ENCODE results near the gene ABHD3.

DNA sequence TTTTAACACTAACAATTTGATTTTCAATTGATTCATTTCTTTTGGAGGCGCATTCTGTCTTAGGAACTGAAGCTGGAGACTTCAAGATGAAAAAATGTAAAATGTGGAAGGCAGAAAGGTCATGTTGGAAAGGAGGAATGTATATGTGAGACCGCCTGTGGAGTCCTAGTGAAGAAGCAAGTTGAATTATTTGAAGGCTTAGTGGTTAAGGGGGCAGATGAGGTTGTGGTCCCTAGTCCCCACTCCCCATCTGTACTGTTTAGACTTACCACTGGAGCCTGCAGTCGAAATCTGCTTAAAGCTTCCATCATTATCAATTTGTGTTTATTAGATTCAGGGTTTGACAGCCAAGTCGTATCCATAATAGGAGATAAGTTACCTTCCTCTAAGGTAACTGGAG, 20.6 kb upstream of the ABHD3 start:
- TF ChIP-seq POLR2A (IDR thresholded peaks at IDR 0.05), result no peak
- TF ChIP-seq, protein P1, sequence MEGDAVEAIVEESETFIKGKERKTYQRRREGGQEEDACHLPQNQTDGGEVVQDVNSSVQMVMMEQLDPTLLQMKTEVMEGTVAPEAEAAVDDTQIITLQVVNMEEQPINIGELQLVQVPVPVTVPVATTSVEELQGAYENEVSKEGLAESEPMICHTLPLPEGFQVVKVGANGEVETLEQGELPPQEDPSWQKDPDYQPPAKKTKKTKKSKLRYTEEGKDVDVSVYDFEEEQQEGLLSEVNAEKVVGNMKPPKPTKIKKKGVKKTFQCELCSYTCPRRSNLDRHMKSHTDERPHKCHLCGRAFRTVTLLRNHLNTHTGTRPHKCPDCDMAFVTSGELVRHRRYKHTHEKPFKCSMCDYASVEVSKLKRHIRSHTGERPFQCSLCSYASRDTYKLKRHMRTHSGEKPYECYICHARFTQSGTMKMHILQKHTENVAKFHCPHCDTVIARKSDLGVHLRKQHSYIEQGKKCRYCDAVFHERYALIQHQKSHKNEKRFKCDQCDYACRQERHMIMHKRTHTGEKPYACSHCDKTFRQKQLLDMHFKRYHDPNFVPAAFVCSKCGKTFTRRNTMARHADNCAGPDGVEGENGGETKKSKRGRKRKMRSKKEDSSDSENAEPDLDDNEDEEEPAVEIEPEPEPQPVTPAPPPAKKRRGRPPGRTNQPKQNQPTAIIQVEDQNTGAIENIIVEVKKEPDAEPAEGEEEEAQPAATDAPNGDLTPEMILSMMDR (IDR thresholded peaks at IDR 0.05 in 8 of 11, conservative IDR thresholded peaks at IDR 0.05 in 3 of 11), result no peak

Measured in spleen (tissue), 7 donors.